GDM1 (cell line): Measurements from ENCODE around the gene MTNR1B.
A peak's percentile ranks its signal among the peaks of the same experiment; 100 is the strongest.

Experiments
- DNase-seq: peaks from one replicate; lab custom pipeline; 2025; lab: John Stamatoyannopoulos, UW

MTNR1B gene

GRCh38 chr11:92969634-92970347, at the start of gene MTNR1B:
TSS of gene MTNR1B (plus strand) at chr11:92969651. CDS start at chr11:92969726, 75 bp downstream.
- no peak for DNase-seq

GRCh38 chr11:92920331-92920730, 49.1 kb upstream of the MTNR1B start:
- DNase-seq: no peak

- no peak for DNase-seq
These were observed 46.7 kb upstream of the MTNR1B start for GRCh38 chr11:92922731-92923130.

GRCh38 chr11:92929246-92929645, 40.2 kb upstream of the MTNR1B start:
- DNase-seq: no peak

- DNase-seq: no peak
These were observed 39.8 kb upstream of the MTNR1B start for GRCh38 chr11:92929653-92930052.

GRCh38 chr11:92931746-92932422, 37.6 kb upstream of the MTNR1B start:
- no peak for DNase-seq

GRCh38 chr11:92939305-92939704, 30.1 kb upstream of the MTNR1B start:
- DNase-seq: no peak

GRCh38 chr11:92941676-92942571, 27.5 kb upstream of the MTNR1B start:
- DNase-seq: peak; percentile 6

GRCh38 chr11:92946707-92947106, 22.7 kb upstream of the MTNR1B start:
- no peak for DNase-seq

- no peak for DNase-seq
These were observed 21.3 kb upstream of the MTNR1B start for GRCh38 chr11:92948116-92948515.

GRCh38 chr11:92954003-92954402, 15.4 kb upstream of the MTNR1B start:
- no peak for DNase-seq

GRCh38 chr11:92955860-92956259, 13.6 kb upstream of the MTNR1B start:
- no peak for DNase-seq

- no peak for DNase-seq
These were observed 8.6 kb upstream of the MTNR1B start for GRCh38 chr11:92960886-92961285.

- DNase-seq: no peak
These were observed 7.0 kb upstream of the MTNR1B start for GRCh38 chr11:92962446-92962845.

- DNase-seq: no peak
These were observed 5.0 kb upstream of the MTNR1B start for GRCh38 chr11:92964471-92964870.

- DNase-seq: no peak
These were observed 4.3 kb upstream of the MTNR1B start for GRCh38 chr11:92965196-92965595.

GRCh38 chr11:92967178-92967577, 2.3 kb upstream of the MTNR1B start:
- no peak for DNase-seq

GRCh38 chr11:92967867-92968266, 1.6 kb upstream of the MTNR1B start:
- no peak for DNase-seq

GRCh38 chr11:92969293-92969633, 188 bp upstream of the MTNR1B start:
- DNase-seq: no peak

- DNase-seq: no peak
These were observed 2.8 kb downstream of the MTNR1B start for GRCh38 chr11:92972248-92972647.

GRCh38 chr11:92975285-92975684, 5.8 kb downstream of the MTNR1B start:
- no peak for DNase-seq

- DNase-seq: no peak
These were observed 7.2 kb downstream of the MTNR1B start for GRCh38 chr11:92976681-92977080.

- no peak for DNase-seq
These were observed 8.0 kb downstream of the MTNR1B start for GRCh38 chr11:92977401-92977800.
